Measurements from ENCODE around the gene SZT2. TPM values are rescaled to one million over a fixed set of nuclear protein-coding genes. Genes with fewer than 3 reads are reported as not detected.

The SZT2 gene
- total RNA-seq, 2 donors from 2014 or later = 30.3 to 76.9 TPM

DNA sequence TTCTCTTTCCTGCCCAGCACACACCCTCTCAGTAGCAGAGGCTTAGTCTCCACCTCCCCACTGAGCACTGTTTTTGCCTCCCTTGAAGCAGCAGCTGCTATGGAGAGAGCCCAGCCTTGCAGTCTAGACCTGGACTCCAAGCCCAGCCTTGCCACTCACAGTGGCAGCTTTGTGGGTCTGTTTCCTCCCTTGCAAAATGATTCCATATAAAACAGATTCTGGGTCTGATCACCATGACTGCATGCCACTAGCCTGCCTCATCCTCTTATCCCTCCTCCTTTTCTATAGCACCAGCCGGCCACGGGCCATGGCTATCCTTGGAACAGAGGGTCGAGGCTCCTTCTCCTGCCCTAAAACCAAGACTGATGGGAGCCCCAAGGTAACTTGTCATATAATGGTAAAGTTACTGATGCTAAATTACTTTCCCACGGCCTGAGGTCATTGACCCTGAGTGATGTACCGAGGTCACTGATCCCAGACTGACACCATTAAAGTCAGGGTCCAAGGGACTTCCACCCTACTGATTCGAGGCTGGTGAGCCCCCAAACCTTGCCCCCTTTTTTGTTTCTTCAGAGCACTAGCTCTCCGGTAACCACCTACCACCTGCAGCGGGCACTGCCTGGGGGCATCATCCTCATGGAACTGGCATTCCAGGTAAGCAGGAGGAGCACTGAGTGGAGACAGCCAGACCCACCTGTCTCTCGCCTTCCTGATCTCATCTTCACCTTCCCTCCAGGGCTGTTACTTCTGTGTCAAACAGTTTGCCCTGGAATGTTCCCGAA, 56.1 kb downstream of the SZT2 start:
- Histone ChIP-seq H3K27ac (no peak overlapping the region), H3K4me1 (replicated peaks) (no peaks in the 10 kb centered on the region), H3K27me3 (replicated peaks; ENCODE audit: insufficient read depth) (no peaks in the 10 kb centered on the region), H3K36me3 (peaks cover 12 to 27% of the 10 kb centered on the region in 2 donors), H3K9me3 (no peaks in the 10 kb centered on the region), H3K4me3 (no peak overlapping the region)
- intact Hi-C loops (cut with DNase I) = no loop called here
- no peak for DNase-seq (ENCODE audit: low spot score)
- TF ChIP-seq, protein P1, sequence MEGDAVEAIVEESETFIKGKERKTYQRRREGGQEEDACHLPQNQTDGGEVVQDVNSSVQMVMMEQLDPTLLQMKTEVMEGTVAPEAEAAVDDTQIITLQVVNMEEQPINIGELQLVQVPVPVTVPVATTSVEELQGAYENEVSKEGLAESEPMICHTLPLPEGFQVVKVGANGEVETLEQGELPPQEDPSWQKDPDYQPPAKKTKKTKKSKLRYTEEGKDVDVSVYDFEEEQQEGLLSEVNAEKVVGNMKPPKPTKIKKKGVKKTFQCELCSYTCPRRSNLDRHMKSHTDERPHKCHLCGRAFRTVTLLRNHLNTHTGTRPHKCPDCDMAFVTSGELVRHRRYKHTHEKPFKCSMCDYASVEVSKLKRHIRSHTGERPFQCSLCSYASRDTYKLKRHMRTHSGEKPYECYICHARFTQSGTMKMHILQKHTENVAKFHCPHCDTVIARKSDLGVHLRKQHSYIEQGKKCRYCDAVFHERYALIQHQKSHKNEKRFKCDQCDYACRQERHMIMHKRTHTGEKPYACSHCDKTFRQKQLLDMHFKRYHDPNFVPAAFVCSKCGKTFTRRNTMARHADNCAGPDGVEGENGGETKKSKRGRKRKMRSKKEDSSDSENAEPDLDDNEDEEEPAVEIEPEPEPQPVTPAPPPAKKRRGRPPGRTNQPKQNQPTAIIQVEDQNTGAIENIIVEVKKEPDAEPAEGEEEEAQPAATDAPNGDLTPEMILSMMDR (IDR thresholded peaks at IDR 0.05) = no peak
- no peak for TF ChIP-seq POLR2A (IDR thresholded peaks at IDR 0.05)
- TF ChIP-seq POLR2AphosphoS5 (IDR thresholded peaks at IDR 0.05) = no peak
- WGBS = 87% methylated on average over 10 of the region's 10 CpGs

DNA sequence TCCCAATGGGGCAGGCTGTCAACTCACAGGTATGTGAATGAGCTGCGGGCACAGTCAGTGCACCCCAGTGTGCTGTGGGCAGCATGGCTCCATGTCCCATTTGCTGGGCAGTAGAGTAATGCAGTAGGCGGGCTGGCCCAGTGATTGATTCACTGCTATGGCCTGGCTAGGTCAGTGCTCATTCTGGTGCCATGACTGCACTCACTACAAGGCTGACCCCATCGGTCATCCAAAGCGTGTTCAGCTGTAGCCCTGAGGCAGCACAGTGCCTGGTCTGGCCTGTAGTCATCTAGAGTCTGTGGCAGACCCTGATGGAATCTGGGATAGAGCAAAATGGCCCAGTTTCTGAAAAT, 56.7 kb downstream of the SZT2 start:
- Histone ChIP-seq H3K9me3 (no peaks in the 10 kb centered on the region), H3K4me3 (no peak overlapping the region), H3K36me3 (peaks cover 8 to 27% of the 10 kb centered on the region in 2 donors), H3K27me3 (replicated peaks; ENCODE audit: insufficient read depth) (no peaks in the 10 kb centered on the region), H3K4me1 (replicated peaks) (no peaks in the 10 kb centered on the region), H3K27ac (no peak overlapping the region)
- 88% methylated on average over 4 of the region's 4 CpGs for WGBS
- TF ChIP-seq POLR2AphosphoS5 (IDR thresholded peaks at IDR 0.05) (no peak), POLR2A (IDR thresholded peaks at IDR 0.05) (no peak)
- TF ChIP-seq, protein P1 (IDR thresholded peaks at IDR 0.05) = no peak
- intact Hi-C loops (cut with DNase I) = no loop called here
- no peak for DNase-seq (ENCODE audit: low spot score)

DNA sequence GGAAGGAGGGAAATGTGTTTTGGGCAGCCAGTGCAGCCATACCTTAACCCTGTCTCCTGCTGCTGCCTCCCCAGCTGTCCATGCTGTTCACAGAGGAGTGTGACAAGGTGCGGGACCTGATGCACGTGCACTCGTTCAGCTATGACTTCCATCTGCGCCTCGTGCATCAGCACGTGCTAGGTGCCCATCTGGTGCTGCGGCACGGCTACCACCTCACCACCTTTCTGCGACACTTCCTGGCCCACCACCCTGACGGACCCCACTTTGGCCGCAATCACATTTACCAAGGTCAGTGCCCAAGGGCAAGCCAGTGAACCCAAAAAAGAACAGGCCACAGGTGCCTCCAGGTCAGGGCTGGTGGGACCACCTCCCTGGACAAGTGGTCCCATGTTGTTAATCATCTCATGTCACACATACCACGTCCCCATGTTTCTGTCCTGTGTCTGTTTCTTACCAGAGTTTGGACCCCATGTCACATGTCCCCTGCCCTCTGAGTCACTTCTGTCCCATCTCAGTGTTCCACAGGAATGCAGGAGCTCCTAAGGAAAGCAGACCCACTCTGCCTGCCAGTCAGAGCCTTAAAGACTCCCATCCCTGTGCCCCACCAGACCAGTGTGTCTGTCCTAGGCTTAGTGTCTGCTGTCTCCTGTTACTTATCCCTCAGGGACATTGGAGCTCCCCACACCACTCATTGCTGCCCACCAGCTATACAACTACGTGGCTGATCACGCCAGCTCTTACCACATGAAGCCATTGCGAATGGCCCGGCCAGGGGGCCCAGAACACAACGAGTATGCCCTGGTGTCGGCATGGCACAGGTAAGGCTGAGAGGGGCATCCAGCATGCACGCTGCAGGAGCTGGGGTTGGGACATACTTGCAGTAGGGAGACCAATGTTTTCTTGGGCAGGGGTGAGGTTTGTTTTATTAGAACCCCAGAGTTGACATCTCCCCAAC, 57.5 kb downstream of the SZT2 start:
- Histone ChIP-seq H3K36me3 (peaks cover 7 to 27% of the 10 kb centered on the region in 2 donors), H3K27ac (no peak overlapping the region), H3K9me3 (no peaks in the 10 kb centered on the region), H3K4me1 (replicated peaks) (no peaks in the 10 kb centered on the region), H3K27me3 (replicated peaks; ENCODE audit: insufficient read depth) (no peaks in the 10 kb centered on the region), H3K4me3 (no peak overlapping the region)
- WGBS = 90% methylated on average over 17 of the region's 19 CpGs
- TF ChIP-seq, protein P1 (IDR thresholded peaks at IDR 0.05) = no peak
- TF ChIP-seq POLR2AphosphoS5 (IDR thresholded peaks at IDR 0.05) (no peak), POLR2A (IDR thresholded peaks at IDR 0.05) (no peak)
- DNase-seq (ENCODE audit: low spot score) = no peak
- intact Hi-C loops (cut with DNase I) = no loop called here

DNA sequence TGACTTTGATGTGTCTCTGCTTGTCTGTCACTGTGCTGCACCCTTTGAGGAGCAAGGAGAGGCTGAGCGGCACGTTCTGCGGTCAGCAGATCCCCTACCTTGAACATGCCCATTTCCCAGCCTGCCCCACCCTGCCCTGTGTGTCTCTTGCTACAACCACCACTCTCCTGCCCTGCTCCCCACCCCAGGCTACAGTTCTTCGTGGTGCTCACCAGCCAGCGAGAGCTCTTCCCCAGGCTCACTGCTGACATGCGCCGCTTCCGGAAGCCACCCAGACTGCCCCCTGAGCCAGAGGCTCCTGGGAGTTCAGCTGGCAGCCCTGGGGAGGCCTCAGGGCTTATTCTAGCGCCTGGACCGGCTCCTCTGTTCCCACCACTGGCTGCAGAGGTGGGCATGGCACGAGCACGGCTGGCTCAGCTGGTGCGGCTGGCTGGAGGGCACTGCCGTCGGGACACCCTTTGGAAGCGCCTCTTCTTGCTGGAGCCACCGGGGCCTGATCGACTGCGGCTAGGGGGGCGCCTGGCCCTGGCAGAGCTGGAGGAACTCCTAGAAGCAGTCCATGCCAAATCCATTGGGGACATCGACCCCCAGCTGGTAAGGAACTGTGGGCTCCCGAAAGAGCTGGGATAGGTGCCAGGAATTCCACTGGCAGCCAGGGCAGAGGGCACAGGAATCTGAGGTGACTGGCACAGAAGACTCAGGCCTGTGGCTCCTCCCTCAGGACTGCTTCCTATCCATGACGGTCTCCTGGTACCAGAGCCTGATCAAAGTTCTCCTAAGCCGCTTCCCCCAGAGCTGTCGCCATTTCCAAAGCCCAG, 58.4 kb downstream of the SZT2 start:
- Histone ChIP-seq H3K36me3 (peaks cover 7 to 27% of the 10 kb centered on the region in 2 donors), H3K4me1 (replicated peaks) (no peaks in the 10 kb centered on the region), H3K27ac (no peak overlapping the region), H3K4me3 (no peak overlapping the region), H3K27me3 (replicated peaks; ENCODE audit: insufficient read depth) (no peaks in the 10 kb centered on the region), H3K9me3 (no peaks in the 10 kb centered on the region)
- 78% methylated on average over 25 of the region's 25 CpGs for WGBS
- intact Hi-C loops (cut with DNase I) = no loop called here
- no peak for DNase-seq (ENCODE audit: low spot score)
- TF ChIP-seq POLR2AphosphoS5 (IDR thresholded peaks at IDR 0.05) (no peak), POLR2A (IDR thresholded peaks at IDR 0.05) (no peak)
- TF ChIP-seq, protein P1 (IDR thresholded peaks at IDR 0.05) = no peak
